HG03378 (cell line): ENCODE measurements around the gene RBMS1.

Experiments used
- ATAC-seq: cut with Tn5 transposase; IDR thresholded peaks from one replicate; pipeline ENCODE4 v1.9.1; 2021; ENCODE audit warnings: mild to moderate bottlenecking, moderate library complexity; ENCODE audit not compliant: unreplicated experiment

RBMS1 gene

GRCh38 chr2:160315337-160315736 is 178.3 kb downstream of the RBMS1 start:
- no peak for ATAC-seq

GRCh38 chr2:160310118-160310828 is 183.3 kb downstream of the RBMS1 start:
- no peak for ATAC-seq

- ATAC-seq = no peak
Observed at GRCh38 chr2:160309585-160309984, 184.0 kb downstream of the RBMS1 start.

GRCh38 chr2:160308915-160309314 is 184.7 kb downstream of the RBMS1 start:
- ATAC-seq = no peak

GRCh38 chr2:160308476-160308875 is 185.1 kb downstream of the RBMS1 start:
- ATAC-seq = no peak

- no peak for ATAC-seq
Observed at GRCh38 chr2:160306985-160307384, 186.6 kb downstream of the RBMS1 start.

GRCh38 chr2:160305081-160305750 is 188.4 kb downstream of the RBMS1 start:
- no peak for ATAC-seq

- no peak for ATAC-seq
Observed at GRCh38 chr2:160303527-160303926, 190.1 kb downstream of the RBMS1 start.

- ATAC-seq = no peak
Observed at GRCh38 chr2:160303076-160303475, 190.5 kb downstream of the RBMS1 start.

GRCh38 chr2:160301420-160301819 is 192.2 kb downstream of the RBMS1 start:
- ATAC-seq = no peak

- ATAC-seq = no peak
Observed at GRCh38 chr2:160300203-160300602, 193.4 kb downstream of the RBMS1 start.

- ATAC-seq = no peak
Observed at GRCh38 chr2:160299540-160299939, 194.1 kb downstream of the RBMS1 start.

GRCh38 chr2:160298960-160299359 is 194.6 kb downstream of the RBMS1 start:
- no peak for ATAC-seq

- ATAC-seq = no peak
Observed at GRCh38 chr2:160295519-160296207, 197.9 kb downstream of the RBMS1 start.

GRCh38 chr2:160294889-160295288 is 198.7 kb downstream of the RBMS1 start:
- no peak for ATAC-seq

GRCh38 chr2:160294339-160294803 is 199.2 kb downstream of the RBMS1 start:
- ATAC-seq = peak; percentile 89

GRCh38 chr2:160293391-160294091 is 200.1 kb downstream of the RBMS1 start:
- ATAC-seq = no peak

- no peak for ATAC-seq
Observed at GRCh38 chr2:160292225-160292624, 201.4 kb downstream of the RBMS1 start.

- ATAC-seq = no peak
Observed at GRCh38 chr2:160291382-160291781, 202.2 kb downstream of the RBMS1 start.

- ATAC-seq = no peak
Observed at GRCh38 chr2:160290598-160290997, 203.0 kb downstream of the RBMS1 start.

GRCh38 chr2:160289831-160290230 is 203.8 kb downstream of the RBMS1 start:
- no peak for ATAC-seq
